ENCODE measurements around the gene PISD. TPM values are rescaled to one million over a fixed set of nuclear protein-coding genes. Genes with fewer than 3 reads are reported as not detected.

The PISD gene
- total RNA-seq, 1 experiment from 2014 or later, result 46.4 TPM

- BruUV-seq (replicated peaks), result no TSS peak
- H3K27me3 ChIP-seq (ENCODE audit: insufficient read depth, low read depth), result no peaks in the 10 kb centered on the region
- intact Hi-C loops (cut with micrococcal nuclease; ENCODE audit: unreplicated experiment), result no loop called here
- no peak overlapping the region for H3K4me3 ChIP-seq
- peaks cover 18% of the 10 kb centered on the region for H3K4me1 ChIP-seq (replicated peaks; ENCODE audit: insufficient read depth)
- H3K9me2 ChIP-seq (ENCODE audit: insufficient read depth), result no peaks in the 10 kb centered on the region
- peaks cover 10% of the 10 kb centered on the region; the same call in 1 of the 2 replicates for H3F3A ChIP-seq (ENCODE audit: insufficient read depth, low read depth)
- H3K27ac ChIP-seq, result no peak overlapping the region
- POLR2A ChIA-PET (ENCODE audit: unreplicated experiment), result no interaction called here
- no peaks in the 10 kb centered on the region for H3K9me3 ChIP-seq (ENCODE audit: insufficient read depth, low read depth)
- no peak overlapping the region for H3K4me2 ChIP-seq
- CTCF ChIA-PET, result no interaction called here
- TF ChIP-seq CTCF (conservative IDR thresholded peaks at IDR 0.05) (no peak), EZH2 (IDR thresholded peaks at IDR 0.05; ENCODE audit: low read depth) (no peak)
- no peak for DNase-seq
- H3K36me3 ChIP-seq (ENCODE audit: low read depth), result 0 out of 2 replicates have a peak, but pooled peaks cover 4% of the 10 kb centered on the region
- no peak overlapping the region for H2AFZ ChIP-seq
- peaks cover 77% of the 10 kb centered on the region for H3K79me2 ChIP-seq (ENCODE audit: low read depth)
- peaks cover 89% of the 10 kb centered on the region for H4K20me1 ChIP-seq (ENCODE audit: insufficient read depth)
Measured at GRCh38 chr22:31625661-31626426, 36.2 kb downstream of the PISD start.

- ChIA-PET CTCF (no interaction called here), POLR2A (ENCODE audit: unreplicated experiment) (no interaction called here)
- Histone ChIP-seq H3K36me3 (ENCODE audit: low read depth) (0 out of 2 replicates have a peak, but pooled peaks cover 4% of the 10 kb centered on the region), H3K79me2 (ENCODE audit: low read depth) (peaks cover 76% of the 10 kb centered on the region), H3F3A (ENCODE audit: insufficient read depth, low read depth) (peaks cover 14% of the 10 kb centered on the region), H3K9me3 (ENCODE audit: insufficient read depth, low read depth) (no peaks in the 10 kb centered on the region), H3K9me2 (ENCODE audit: insufficient read depth) (no peaks in the 10 kb centered on the region), H3K27ac (no peak overlapping the region), H3K27me3 (ENCODE audit: insufficient read depth, low read depth) (no peaks in the 10 kb centered on the region), H4K20me1 (ENCODE audit: insufficient read depth) (peaks cover 95% of the 10 kb centered on the region), H3K4me1 (replicated peaks; ENCODE audit: insufficient read depth) (peaks cover 18% of the 10 kb centered on the region), H3K4me3 (no peak overlapping the region), H3K4me2 (no peak overlapping the region), H2AFZ (no peak overlapping the region)
- no peak for DNase-seq
- TF ChIP-seq CTCF (conservative IDR thresholded peaks at IDR 0.05), result no peak
- TF ChIP-seq EZH2 (IDR thresholded peaks at IDR 0.05; ENCODE audit: low read depth), result no peak
- intact Hi-C loops (cut with micrococcal nuclease; ENCODE audit: unreplicated experiment), result no loop called here
- BruUV-seq (replicated peaks), result no TSS peak
Measured at GRCh38 chr22:31625257-31625640, 36.8 kb downstream of the PISD start.

GRCh38 chr22:31623592-31624304 lies 38.3 kb downstream of the PISD start:
- no peak overlapping the region for H3K4me2 ChIP-seq

More at GRCh38 chr22:31623592-31624304, 38.3 kb downstream of the PISD start:
- Histone ChIP-seq H3K27me3 (ENCODE audit: insufficient read depth, low read depth) (no peaks in the 10 kb centered on the region), H3K79me2 (ENCODE audit: low read depth) (peaks cover 62% of the 10 kb centered on the region), H3K4me1 (replicated peaks; ENCODE audit: insufficient read depth) (peaks cover 6% of the 10 kb centered on the region; the same call in 1 of the 2 replicates), H2AFZ (no peak overlapping the region), H3K27ac (no peak overlapping the region), H3K36me3 (ENCODE audit: low read depth) (no peaks in the 10 kb centered on the region), H3K4me3 (no peak overlapping the region), H3K9me2 (ENCODE audit: insufficient read depth) (no peaks in the 10 kb centered on the region), H4K20me1 (ENCODE audit: insufficient read depth) (peaks cover 92% of the 10 kb centered on the region), H3F3A (ENCODE audit: insufficient read depth, low read depth) (peaks cover 15% of the 10 kb centered on the region), H3K9me3 (ENCODE audit: insufficient read depth, low read depth) (no peaks in the 10 kb centered on the region)
- no peak for TF ChIP-seq EZH2 (IDR thresholded peaks at IDR 0.05; ENCODE audit: low read depth)
- POLR2A ChIA-PET (ENCODE audit: unreplicated experiment), result no interaction called here
- CTCF ChIA-PET, result interaction anchor here (0.6 to 1.0 kb wide), 2 partner anchors 151 to 347 kb away, joined by 3 to 6 read pairs; no protein-coding TSS in a partner anchor
- intact Hi-C loops (cut with micrococcal nuclease; ENCODE audit: unreplicated experiment), result no loop called here
- DNase-seq, result no peak
- BruUV-seq (replicated peaks), result no TSS peak

All from PC-9 (cell line).